ENCODE results near the gene DGKI. TPM values are rescaled to one million over a fixed set of nuclear protein-coding genes. Genes with fewer than 3 reads are reported as not detected.

DGKI gene
- total and polyA plus RNA-seq, 2 donors (not counting 1 experiment from before 2014, with no cell fraction given) = not detected

GRCh38 chr7:137886746-137887145 is 40.0 kb upstream of the DGKI start:
- POLR2A ChIA-PET = no interaction called here
- H3K27ac ChIP-seq (ENCODE audit: low read length in 2 of 2) = no peak overlapping the region
- no peaks in the 10 kb centered on the region for H3K27me3 Mint-ChIP-seq
- H2AFZ ChIP-seq (ENCODE audit: insufficient read depth, low read depth, low read length, poor library complexity, severe bottlenecking) = no peak overlapping the region
- TF ChIP-seq EZH2 (IDR thresholded peaks at IDR 0.05; ENCODE audit: borderline replicate concordance, insufficient read depth, low read depth, low read length, poor library complexity, severe bottlenecking) (no peak), CTCF (IDR thresholded peaks at IDR 0.05) (no peak)
- ATAC-seq (ENCODE audit: low read depth) = no peak
- H3K4me2 ChIP-seq (replicated peaks; ENCODE audit: low read depth, low read length, poor library complexity, severe bottlenecking) = no peak overlapping the region
- H3K4me1 Mint-ChIP-seq = no peaks in the 10 kb centered on the region
- no peak for DNase-seq
- H3K36me3 ChIP-seq (replicated peaks in 1 of 2; ENCODE audit: control extremely low read depth in 1 of 2, control insufficient read depth in 1 of 2, extremely low read depth in 1 of 2, insufficient read depth in 2 of 2, low read length in 1 of 2) = peaks cover 2 to 49% of the 10 kb centered on the region in 2 experiments
- no peaks in the 10 kb centered on the region for H3K9me3 Mint-ChIP-seq (ENCODE audit: insufficient read depth)
- peaks cover 0 to 7% (median 0%) of the 10 kb centered on the region in 3 donors for H3K9me3 ChIP-seq (ENCODE audit: control extremely low read depth in 1 of 3, control insufficient read depth in 2 of 3, insufficient read depth in 1 of 3, low read length in 2 of 3)
- H3K9ac ChIP-seq (ENCODE audit: low read length) = no peak overlapping the region
- H4K20me1 ChIP-seq (ENCODE audit: control insufficient read depth, insufficient read depth, low read length, poor library complexity, severe bottlenecking) = peaks cover 5% of the 10 kb centered on the region
- H3K4me3 ChIP-seq (ENCODE audit: control extremely low read depth in 1 of 5, extremely low read depth in 1 of 5, insufficient read depth in 1 of 5, low read depth in 2 of 5, low read length in 4 of 5) = no peak overlapping the region
- no peaks in the 10 kb centered on the region for H3K79me2 ChIP-seq (ENCODE audit: control insufficient read depth, insufficient read depth, low read length)
- H3K27me3 ChIP-seq (replicated peaks in 1 of 4; ENCODE audit: control extremely low read depth in 1 of 4, control insufficient read depth in 3 of 4, insufficient read depth in 4 of 4, low read length in 3 of 4) = no peaks in the 10 kb centered on the region
- no peaks in the 10 kb centered on the region for H3K4me1 ChIP-seq (ENCODE audit: control insufficient read depth in 2 of 2, insufficient read depth in 2 of 2, low read length in 2 of 2)
- no peak overlapping the region for H3K27ac Mint-ChIP-seq
- no CpG with 5 or more reads among the region's 2 CpGs for WGBS (ENCODE audit: insufficient coverage)
- no peak overlapping the region for H3K4me3 Mint-ChIP-seq
- intact Hi-C loops (cut with micrococcal nuclease) = no loop called here
- CTCF ChIA-PET = no interaction called here

GRCh38 chr7:137886281-137886680 is 39.5 kb upstream of the DGKI start:
- Histone ChIP-seq H3K27me3 (replicated peaks in 1 of 4; ENCODE audit: control extremely low read depth in 1 of 4, control insufficient read depth in 3 of 4, insufficient read depth in 4 of 4, low read length in 3 of 4) (no peaks in the 10 kb centered on the region), H3K4me1 (ENCODE audit: control insufficient read depth in 2 of 2, insufficient read depth in 2 of 2, low read length in 2 of 2) (no peaks in the 10 kb centered on the region), H3K36me3 (replicated peaks in 1 of 2; ENCODE audit: control extremely low read depth in 1 of 2, control insufficient read depth in 1 of 2, extremely low read depth in 1 of 2, insufficient read depth in 2 of 2, low read length in 1 of 2) (peaks cover 2 to 53% of the 10 kb centered on the region in 2 experiments), H3K9me3 (ENCODE audit: control extremely low read depth in 1 of 3, control insufficient read depth in 2 of 3, insufficient read depth in 1 of 3, low read length in 2 of 3) (peaks cover 0 to 7% (median 0%) of the 10 kb centered on the region in 3 donors), H2AFZ (ENCODE audit: insufficient read depth, low read depth, low read length, poor library complexity, severe bottlenecking) (no peak overlapping the region), H3K4me2 (replicated peaks; ENCODE audit: low read depth, low read length, poor library complexity, severe bottlenecking) (no peak overlapping the region), H3K79me2 (ENCODE audit: control insufficient read depth, insufficient read depth, low read length) (no peaks in the 10 kb centered on the region), H3K9ac (ENCODE audit: low read length) (no peak overlapping the region), H4K20me1 (ENCODE audit: control insufficient read depth, insufficient read depth, low read length, poor library complexity, severe bottlenecking) (peaks cover 5% of the 10 kb centered on the region), H3K27ac (ENCODE audit: low read length in 2 of 2) (no peak overlapping the region), H3K4me3 (ENCODE audit: control extremely low read depth in 1 of 5, extremely low read depth in 1 of 5, insufficient read depth in 1 of 5, low read depth in 2 of 5, low read length in 4 of 5) (no peak overlapping the region)
- ATAC-seq (ENCODE audit: low read depth) = no peak
- Mint-ChIP-seq H3K27me3 (no peaks in the 10 kb centered on the region), H3K4me3 (no peak overlapping the region), H3K27ac (no peak overlapping the region), H3K9me3 (ENCODE audit: insufficient read depth) (no peaks in the 10 kb centered on the region), H3K4me1 (no peaks in the 10 kb centered on the region)
- no peak for TF ChIP-seq EZH2 (IDR thresholded peaks at IDR 0.05; ENCODE audit: borderline replicate concordance, insufficient read depth, low read depth, low read length, poor library complexity, severe bottlenecking)
- no peak for TF ChIP-seq CTCF (IDR thresholded peaks at IDR 0.05)
- intact Hi-C loops (cut with micrococcal nuclease) = no loop called here
- POLR2A ChIA-PET = no interaction called here
- CTCF ChIA-PET = no interaction called here
- no peak for DNase-seq
- 100% methylated on average over 3 of the region's 3 CpGs for WGBS (ENCODE audit: insufficient coverage)

Data from B cell (primary cell).